Thymus (tissue), 11 donors: ENCODE data around the gene SGCD. TPM values are rescaled to one million over a fixed set of nuclear protein-coding genes. Genes with fewer than 3 reads are reported as not detected.
"Not testable (repeated sequence)": the region's sequence is repeated elsewhere in the genome, so short reads cannot be mapped to it uniquely, and the experiment has no call there.

ENCODE experiments used
- DNase-seq, 9 donors: peaks; one replicate each; pipeline ENCODE4 v3.0.0-alpha.2; 2013; ENCODE audit warnings: low spot score in 9 of 9, low read depth in 6 of 9, missing footprints in 1 of 9
- H3K27ac ChIP-seq, 2 donors: one replicate each; pipeline ENCODE4 v1.5.1; 2013; ENCODE audit warnings: control low read depth in 1 of 2, low read depth in 1 of 2, low read length in 1 of 2, mild to moderate bottlenecking in 1 of 2, moderate library complexity in 1 of 2
- H3K27me3 ChIP-seq, 2 donors: one replicate each; pipeline ENCODE4 v1.5.1; 2013; ENCODE audit warnings: low read length in 1 of 2; ENCODE audit not compliant: control insufficient read depth in 2 of 2, insufficient read depth in 1 of 2
- H3K36me3 ChIP-seq, 2 donors: one replicate each; pipeline ENCODE4 v1.5.1; 2013; ENCODE audit warnings: low read length in 1 of 2, mild to moderate bottlenecking in 1 of 2, moderate library complexity in 1 of 2; ENCODE audit not compliant: control insufficient read depth in 2 of 2, insufficient read depth in 2 of 2
- H3K4me1 ChIP-seq, 2 donors: one replicate each; pipeline ENCODE4 v1.5.1; 2013; ENCODE audit warnings: low read length in 2 of 2; ENCODE audit not compliant: control insufficient read depth in 2 of 2, insufficient read depth in 2 of 2
- H3K4me3 ChIP-seq, 2 donors: one replicate each; pipeline ENCODE4 v1.5.1; 2013; ENCODE audit warnings: low read length in 2 of 2, control low read depth in 1 of 2, mild to moderate bottlenecking in 1 of 2
- H3K9me3 ChIP-seq, 2 donors: one replicate each; pipeline ENCODE4 v1.5.1; 2013; ENCODE audit warnings: low read length in 1 of 2, mild to moderate bottlenecking in 1 of 2; ENCODE audit not compliant: control insufficient read depth in 2 of 2, insufficient read depth in 1 of 2
- WGBS: extraction: QIAGEN DNeasy Blood & Tissue Kit; methylation state at CpG from one replicate; pipeline ENCODE4 v1.1.7; 2013; 5-methylcytosine and 5-hydroxymethylcytosine counted together
- polyA plus RNA-seq: library from polyadenylated mRNA; stranded (reverse); fragments of 200-250 nt; gene quantifications from one replicate; pipeline ENCODE4 v1.2.3, GENCODE V29; 2013
- total RNA-seq: library from RNA; stranded (reverse); fragments of 120-200 nt; gene quantifications from one replicate; pipeline ENCODE4 v1.2.4, GENCODE V29; 2013
- donor health status: healthy.

Gene SGCD
- total and polyA plus RNA-seq, 2 donors, result 0.46 to 1.6 TPM

- Histone ChIP-seq H3K27me3 (no peaks in the 10 kb centered on the region), H3K9me3 (no peaks in the 10 kb centered on the region), H3K4me1 (no peaks in the 10 kb centered on the region), H3K36me3 (no peaks in the 10 kb centered on the region), H3K4me3 (no peak overlapping the region), H3K27ac (no peak overlapping the region)
- WGBS, result 94% methylated on average over 1 of the region's 1 CpG
- DNase-seq, result no peak
These were observed 266.6 kb downstream of the SGCD start for GRCh38 chr5:156593546-156593945.

- 61% methylated on average over 1 of the region's 1 CpG for WGBS
- Histone ChIP-seq H3K9me3 (no peaks in the 10 kb centered on the region), H3K36me3 (no peaks in the 10 kb centered on the region), H3K4me3 (no peak overlapping the region), H3K4me1 (no peaks in the 10 kb centered on the region), H3K27me3 (no peaks in the 10 kb centered on the region), H3K27ac (no peak overlapping the region)
- DNase-seq, result no peak
These were observed 267.4 kb downstream of the SGCD start for GRCh38 chr5:156594406-156594805.

DNA sequence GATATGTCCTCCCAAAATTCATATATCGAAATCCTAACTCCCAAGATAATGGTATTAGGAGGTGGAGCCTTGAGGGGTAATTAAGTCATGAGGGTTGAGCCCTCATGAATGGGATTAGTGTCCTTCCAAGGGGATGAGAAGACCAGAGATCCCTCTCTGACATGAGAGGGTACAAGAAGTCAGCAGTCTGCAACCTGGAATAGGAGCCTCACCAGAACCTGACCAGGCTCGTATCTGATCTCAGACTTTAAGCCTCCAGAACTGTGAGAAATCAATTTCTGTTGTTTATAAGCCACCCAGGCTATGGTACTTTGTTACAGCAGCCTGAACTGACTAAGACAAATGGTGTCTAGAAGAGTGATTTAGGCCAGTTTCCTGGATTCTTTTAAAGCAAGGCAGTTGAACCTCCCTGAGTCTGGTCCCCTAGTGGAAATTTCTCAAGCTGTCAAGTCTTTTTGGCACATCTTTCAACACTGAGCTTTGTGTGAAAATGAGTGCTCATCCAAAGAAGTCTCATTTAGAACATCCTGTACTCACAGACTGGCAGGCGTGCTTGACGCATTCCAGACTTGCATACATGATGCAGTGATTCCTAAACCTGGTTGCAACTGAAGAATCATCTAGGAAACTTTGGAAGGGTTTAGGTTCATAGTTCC, 268.3 kb downstream of the SGCD start:
- Histone ChIP-seq H3K9me3 (no peaks in the 10 kb centered on the region), H3K27ac (no peak overlapping the region), H3K4me3 (no peak overlapping the region), H3K4me1 (no peaks in the 10 kb centered on the region), H3K27me3 (no peaks in the 10 kb centered on the region), H3K36me3 (no peaks in the 10 kb centered on the region)
- DNase-seq, result no peak
- whole genome bisulfite sequencing, result 77% methylated on average over 4 of the region's 4 CpGs

GRCh38 chr5:156597276-156597675, 270.3 kb downstream of the SGCD start:
- Histone ChIP-seq H3K36me3 (no peaks in the 10 kb centered on the region), H3K4me1 (no peaks in the 10 kb centered on the region), H3K4me3 (no peak overlapping the region), H3K9me3 (no peaks in the 10 kb centered on the region), H3K27me3 (no peaks in the 10 kb centered on the region), H3K27ac (no peak overlapping the region)
- 95% methylated on average over 3 of the region's 3 CpGs for WGBS
- no peak for DNase-seq

DNA sequence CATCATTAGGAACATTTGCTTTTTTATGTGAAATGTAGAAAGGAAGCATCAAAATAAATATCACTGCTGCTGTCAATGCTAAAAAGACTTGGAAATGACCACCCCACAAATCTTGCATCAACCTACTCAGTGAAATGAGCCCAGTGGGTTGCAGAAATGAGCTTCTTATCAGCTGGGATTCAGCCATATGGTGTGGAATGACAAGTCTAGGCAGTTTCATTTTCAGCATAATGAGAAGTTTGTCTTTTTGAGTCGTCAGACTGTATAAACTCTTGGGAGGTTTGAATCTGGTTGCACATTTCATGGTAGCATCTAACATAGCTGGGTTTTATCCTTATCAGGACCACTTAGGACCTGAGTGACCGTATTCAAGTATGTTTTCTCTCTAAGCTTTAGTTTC, 272.0 kb downstream of the SGCD start:
- DNase-seq, result no peak
- Histone ChIP-seq H3K36me3 (no peaks in the 10 kb centered on the region), H3K4me1 (no peaks in the 10 kb centered on the region), H3K27ac (no peak overlapping the region), H3K4me3 (no peak overlapping the region), H3K27me3 (no peaks in the 10 kb centered on the region), H3K9me3 (no peaks in the 10 kb centered on the region)
- 89% methylated on average over 2 of the region's 2 CpGs for WGBS

DNA sequence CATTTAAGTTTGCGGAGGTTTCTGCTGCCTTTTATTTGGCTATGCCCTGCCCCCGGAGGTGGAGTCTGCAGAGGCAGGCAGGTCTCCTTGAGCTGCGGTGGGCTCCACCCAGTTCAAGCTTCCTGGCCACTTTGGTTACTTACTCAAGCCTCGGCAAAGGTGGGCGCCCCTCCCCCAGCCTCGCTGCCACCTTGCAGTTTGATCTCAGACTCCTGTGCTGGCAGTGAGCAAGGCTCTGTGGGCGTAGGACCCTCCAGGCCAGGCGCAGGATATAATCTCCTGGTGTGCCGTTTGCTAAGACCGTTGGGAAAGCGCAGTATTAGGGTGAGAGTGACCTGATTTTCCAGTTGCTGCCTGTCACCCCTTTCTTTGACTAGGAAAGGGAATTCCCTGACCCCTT, 283.6 kb downstream of the SGCD start:
- not testable (repeated sequence) for DNase-seq, H3K4me1 ChIP-seq, H3K4me3 ChIP-seq, H3K27ac ChIP-seq, H3K27me3 ChIP-seq, H3K36me3 ChIP-seq
- H3K9me3 ChIP-seq, result peaks cover 0 to 16% of the 10 kb centered on the region in 2 donors
- 89% methylated on average over 11 of the region's 11 CpGs for WGBS

- WGBS, result 95% methylated on average over 2 of the region's 2 CpGs
- no peaks in the 10 kb centered on the region for H3K36me3 ChIP-seq
- H3K27me3 ChIP-seq, result no peaks in the 10 kb centered on the region
- no peak overlapping the region for H3K27ac ChIP-seq
- H3K4me1 ChIP-seq, result no peaks in the 10 kb centered on the region
- H3K4me3 ChIP-seq, result no peak overlapping the region
- DNase-seq, result no peak
- peaks cover 0 to 16% of the 10 kb centered on the region in 2 donors for H3K9me3 ChIP-seq
These were observed 288.9 kb downstream of the SGCD start for GRCh38 chr5:156615901-156616300.

GRCh38 chr5:156617426-156617825, 290.5 kb downstream of the SGCD start:
- Histone ChIP-seq H3K4me3 (no peak overlapping the region), H3K27me3 (no peaks in the 10 kb centered on the region), H3K27ac (no peak overlapping the region), H3K36me3 (no peaks in the 10 kb centered on the region), H3K4me1 (no peaks in the 10 kb centered on the region), H3K9me3 (peaks cover 0 to 13% of the 10 kb centered on the region in 2 donors)
- no peak for DNase-seq
- 88% methylated on average over 2 of the region's 2 CpGs for WGBS

GRCh38 chr5:156618601-156619000, 291.6 kb downstream of the SGCD start:
- H3K4me1 ChIP-seq, result no peaks in the 10 kb centered on the region
- 96% methylated on average over 8 of the region's 8 CpGs for WGBS
- no peak for DNase-seq
- no peaks in the 10 kb centered on the region for H3K36me3 ChIP-seq
- H3K4me3 ChIP-seq, result no peak overlapping the region
- no peaks in the 10 kb centered on the region for H3K27me3 ChIP-seq
- H3K27ac ChIP-seq, result no peak overlapping the region
- peaks cover 0 to 10% of the 10 kb centered on the region in 2 donors for H3K9me3 ChIP-seq
